SU-DHL-6 (cell line): ENCODE measurements around the gene PRDM16.

Experiments
- H2AFZ ChIP-seq: fragments of 200-600 bp; sonication (generic); 2 replicates; pipeline ENCODE4 v1.6.1; 2014; ENCODE audit warnings: low read depth, mild to moderate bottlenecking, moderate library complexity, mixed read lengths, antibody characterized with exemption, low read length; ENCODE audit not compliant: severe bottlenecking
- H3F3A ChIP-seq: fragments of 200-600 bp; shearing (Covaris generic); 2 replicates; pipeline ENCODE4 v1.6.0; 2016; ENCODE audit warnings: antibody characterized with exemption, mild to moderate bottlenecking; ENCODE audit not compliant: insufficient read depth
- H3K27ac ChIP-seq: fragments of 200-600 bp; sonication (generic); 2 replicates; pipeline ENCODE4 v1.5.1; 2016; ENCODE audit warnings: low read depth, mild to moderate bottlenecking, low read length, moderate library complexity, mixed read lengths
- H3K27me3 ChIP-seq: fragments of 200-600 bp; sonication (generic), shearing (Covaris generic); 2 replicates; pipeline ENCODE4 v1.6.0; 2014; ENCODE audit warnings: mild to moderate bottlenecking, low read length
- H3K36me3 ChIP-seq: fragments of 200-600 bp; sonication (generic); 2 replicates; pipeline ENCODE4 v1.6.1; 2014; ENCODE audit warnings: mild to moderate bottlenecking, low read length, mixed read lengths
- H3K4me2 ChIP-seq: fragments of 300-600, 200-600 bp; shearing (Covaris generic), sonication (generic); 2 replicates; pipeline ENCODE4 v1.6.0; 2014; ENCODE audit warnings: low read length, low read depth, mild to moderate bottlenecking; ENCODE audit not compliant: poor library complexity, severe bottlenecking
- H3K4me3 ChIP-seq: fragments of 200-600 bp; sonication (generic); 2 replicates; pipeline ENCODE4 v1.5.1; 2014; ENCODE audit warnings: antibody characterized with exemption, low read length, mild to moderate bottlenecking, mixed read lengths; ENCODE audit not compliant: insufficient read depth, poor library complexity, severe bottlenecking
- H3K79me2 ChIP-seq: fragments of 200-600 bp; sonication (generic); 2 replicates; pipeline ENCODE4 v1.6.1; 2014; ENCODE audit warnings: mild to moderate bottlenecking, low read length, moderate library complexity; ENCODE audit not compliant: insufficient read depth
- H3K9ac ChIP-seq: fragments of 200-600 bp; sonication (generic); 2 replicates; pipeline ENCODE4 v1.7.0; 2014; ENCODE audit warnings: mild to moderate bottlenecking, low read length
- H3K9me2 ChIP-seq: fragments of 200-600 bp; sonication (generic); replicated peaks from 2 replicates; pipeline ENCODE4 v1.6.1; 2014; ENCODE audit warnings: low read length; ENCODE audit not compliant: insufficient read depth
- H3K9me3 ChIP-seq: fragments of 200-600 bp; sonication (generic); 2 replicates; pipeline ENCODE4 v1.6.1; 2014; ENCODE audit warnings: low read length, mixed read lengths; ENCODE audit not compliant: insufficient read depth
- H4K20me1 ChIP-seq: fragments of 200-600 bp; sonication (generic); 2 replicates; pipeline ENCODE4 v1.6.1; 2014; ENCODE audit warnings: low read depth, mild to moderate bottlenecking, antibody characterized with exemption, low read length, moderate library complexity, mixed read lengths
- EZH2phosphoT487 ChIP-seq: fragments of 200-600 bp; sonication (generic), shearing (Covaris generic); conservative IDR thresholded peaks from 2 replicates; pipeline ENCODE4 v1.6.1; 2018; ENCODE audit warnings: mild to moderate bottlenecking, antibody characterized with exemption, low read length, moderate library complexity, mixed read lengths
- TF ChIP-seq, protein P1 (sequence below): fragments of 200-600 bp; sonication (generic); IDR thresholded peaks from one replicate; pipeline ENCODE4 v1.5.1; 2017; ENCODE audit warnings: antibody characterized with exemption, mild to moderate bottlenecking, low read length, moderate library complexity; ENCODE audit not compliant: insufficient read depth, poor library complexity, severe bottlenecking

PRDM16 gene

DNA sequence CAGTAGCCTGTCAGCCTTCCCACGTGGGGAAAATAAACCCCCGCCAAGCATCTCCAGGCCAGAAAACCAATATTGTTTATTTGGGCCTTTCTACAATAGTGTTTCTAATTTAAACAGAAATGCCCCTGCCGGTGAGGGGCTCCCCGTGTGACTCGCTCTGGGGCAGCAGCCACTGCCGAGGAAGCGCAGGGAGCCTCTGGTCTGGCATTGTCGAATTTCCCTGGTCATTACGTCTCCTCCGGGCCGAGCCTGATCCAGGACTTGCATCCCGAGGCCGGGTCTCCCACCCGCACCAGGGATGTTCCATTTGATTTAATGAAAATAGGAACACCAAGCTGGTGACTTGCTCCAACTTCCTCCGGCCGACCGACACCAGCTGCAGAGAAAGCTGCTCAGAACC, 20.5 kb downstream of the PRDM16 start:
- H4K20me1 ChIP-seq, result no peaks in the 10 kb centered on the region
- TF ChIP-seq, protein P1, sequence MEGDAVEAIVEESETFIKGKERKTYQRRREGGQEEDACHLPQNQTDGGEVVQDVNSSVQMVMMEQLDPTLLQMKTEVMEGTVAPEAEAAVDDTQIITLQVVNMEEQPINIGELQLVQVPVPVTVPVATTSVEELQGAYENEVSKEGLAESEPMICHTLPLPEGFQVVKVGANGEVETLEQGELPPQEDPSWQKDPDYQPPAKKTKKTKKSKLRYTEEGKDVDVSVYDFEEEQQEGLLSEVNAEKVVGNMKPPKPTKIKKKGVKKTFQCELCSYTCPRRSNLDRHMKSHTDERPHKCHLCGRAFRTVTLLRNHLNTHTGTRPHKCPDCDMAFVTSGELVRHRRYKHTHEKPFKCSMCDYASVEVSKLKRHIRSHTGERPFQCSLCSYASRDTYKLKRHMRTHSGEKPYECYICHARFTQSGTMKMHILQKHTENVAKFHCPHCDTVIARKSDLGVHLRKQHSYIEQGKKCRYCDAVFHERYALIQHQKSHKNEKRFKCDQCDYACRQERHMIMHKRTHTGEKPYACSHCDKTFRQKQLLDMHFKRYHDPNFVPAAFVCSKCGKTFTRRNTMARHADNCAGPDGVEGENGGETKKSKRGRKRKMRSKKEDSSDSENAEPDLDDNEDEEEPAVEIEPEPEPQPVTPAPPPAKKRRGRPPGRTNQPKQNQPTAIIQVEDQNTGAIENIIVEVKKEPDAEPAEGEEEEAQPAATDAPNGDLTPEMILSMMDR, result no peak
- TF ChIP-seq EZH2phosphoT487, result no peak
- H3K4me3 ChIP-seq, result no peak overlapping the region
- H2AFZ ChIP-seq, result no peak overlapping the region
- no peaks in the 10 kb centered on the region for H3K9me3 ChIP-seq
- no peaks in the 10 kb centered on the region for H3K9me2 ChIP-seq
- H3K79me2 ChIP-seq, result no peaks in the 10 kb centered on the region
- no peak overlapping the region for H3K4me2 ChIP-seq
- no peaks in the 10 kb centered on the region for H3K36me3 ChIP-seq
- H3F3A ChIP-seq, result no peaks in the 10 kb centered on the region
- no peak overlapping the region for H3K9ac ChIP-seq
- H3K27ac ChIP-seq, result no peak overlapping the region
- H3K27me3 ChIP-seq, result no peaks in the 10 kb centered on the region

DNA sequence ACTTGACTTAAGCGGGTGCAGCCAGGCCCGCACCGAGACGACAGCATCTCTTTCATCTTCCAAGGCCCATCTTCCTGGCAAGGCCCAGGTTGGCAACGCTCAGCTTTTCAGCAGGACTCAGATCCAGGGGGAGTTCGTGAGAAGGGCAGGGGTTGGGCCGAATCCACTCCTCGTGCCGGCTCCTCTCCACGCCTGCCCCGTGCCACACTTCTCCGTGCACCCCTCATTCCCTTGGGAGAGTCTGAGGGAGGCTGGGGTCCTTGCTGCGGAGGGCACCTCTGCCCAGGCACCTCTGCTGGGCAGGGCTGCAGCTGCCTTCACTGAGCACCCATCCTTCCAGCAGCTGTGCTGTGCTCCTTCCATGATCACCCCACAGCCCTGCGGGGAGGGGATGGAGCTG, 22.3 kb downstream of the PRDM16 start:
- no peak for TF ChIP-seq EZH2phosphoT487
- TF ChIP-seq, protein P1, result no peak
- Histone ChIP-seq H3K36me3 (no peaks in the 10 kb centered on the region), H3K79me2 (no peaks in the 10 kb centered on the region), H3K4me2 (no peak overlapping the region), H2AFZ (no peak overlapping the region), H3K9me3 (no peaks in the 10 kb centered on the region), H4K20me1 (no peaks in the 10 kb centered on the region), H3K4me3 (no peak overlapping the region), H3F3A (no peaks in the 10 kb centered on the region), H3K27me3 (no peaks in the 10 kb centered on the region), H3K27ac (no peak overlapping the region), H3K9me2 (no peaks in the 10 kb centered on the region), H3K9ac (no peak overlapping the region)

GRCh38 chr1:3092530-3092929, 23.5 kb downstream of the PRDM16 start:
- no peaks in the 10 kb centered on the region for H3K9me2 ChIP-seq

More at GRCh38 chr1:3092530-3092929, 23.5 kb downstream of the PRDM16 start:
- Histone ChIP-seq H3F3A (no peaks in the 10 kb centered on the region), H3K4me2 (no peak overlapping the region), H3K79me2 (no peaks in the 10 kb centered on the region), H3K9me3 (no peaks in the 10 kb centered on the region), H3K9ac (no peak overlapping the region), H4K20me1 (no peaks in the 10 kb centered on the region), H3K36me3 (no peaks in the 10 kb centered on the region), H3K4me3 (no peak overlapping the region), H3K27me3 (no peaks in the 10 kb centered on the region), H3K27ac (no peak overlapping the region), H2AFZ (no peak overlapping the region)
- TF ChIP-seq, protein P1, result no peak
- no peak for TF ChIP-seq EZH2phosphoT487
